Measurements from ENCODE around the gene GPR15LG. TPM values are rescaled to one million over a fixed set of nuclear protein-coding genes. Genes with fewer than 3 reads are reported as not detected.

The GPR15LG gene
- total RNA-seq, 1 experiment from 2014 or later = not detected

DNA sequence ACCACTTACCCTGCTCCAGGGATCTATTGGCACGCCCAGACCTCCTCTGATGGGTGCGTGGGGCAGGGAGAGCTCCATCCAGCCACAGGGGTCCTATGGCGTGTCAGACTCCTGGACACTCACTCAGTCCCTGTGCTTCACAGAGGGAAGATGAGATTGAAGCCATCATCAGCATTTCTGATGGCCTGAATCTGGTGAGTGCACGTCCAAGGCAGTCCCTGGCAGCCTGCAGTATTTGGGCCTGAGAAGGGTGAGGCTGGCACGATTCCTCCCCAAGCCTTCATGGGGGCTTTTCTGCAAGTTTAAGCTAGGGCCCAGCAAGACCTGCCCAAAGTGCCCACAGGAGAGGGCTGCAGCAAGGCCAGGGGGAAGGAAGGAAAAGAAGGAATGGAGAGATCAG lies 24.0 kb downstream of the GPR15LG start:
- Histone ChIP-seq H2AFZ (ENCODE audit: low read length) (no peak overlapping the region), H3F3A (ENCODE audit: low read length, unreplicated experiment) (no peaks in the 10 kb centered on the region), H3K9me3 (ENCODE audit: low read length) (no peaks in the 10 kb centered on the region), H3K4me1 (ENCODE audit: insufficient read depth, low read length) (no peaks in the 10 kb centered on the region), H3K79me2 (ENCODE audit: low read length) (no peaks in the 10 kb centered on the region), H3K9me2 (replicated peaks; ENCODE audit: low read length) (no peaks in the 10 kb centered on the region), H4K20me1 (ENCODE audit: low read length) (no peaks in the 10 kb centered on the region), H3K27ac (ENCODE audit: low read length) (no peak overlapping the region), H3K27me3 (ENCODE audit: low read length) (peaks cover 76% of the 10 kb centered on the region), H3K4me2 (ENCODE audit: low read length) (no peak overlapping the region), H3K4me3 (ENCODE audit: low read length) (no peak overlapping the region), H3K36me3 (ENCODE audit: low read depth, low read length) (no peaks in the 10 kb centered on the region), H3K9ac (ENCODE audit: low read length) (no peak overlapping the region)
- BruUV-seq (replicated peaks) = no TSS peak
- TF ChIP-seq EZH2phosphoT487 (IDR thresholded peaks at IDR 0.05; ENCODE audit: borderline replicate concordance, low read length) = no peak
- TF ChIP-seq, protein P1, sequence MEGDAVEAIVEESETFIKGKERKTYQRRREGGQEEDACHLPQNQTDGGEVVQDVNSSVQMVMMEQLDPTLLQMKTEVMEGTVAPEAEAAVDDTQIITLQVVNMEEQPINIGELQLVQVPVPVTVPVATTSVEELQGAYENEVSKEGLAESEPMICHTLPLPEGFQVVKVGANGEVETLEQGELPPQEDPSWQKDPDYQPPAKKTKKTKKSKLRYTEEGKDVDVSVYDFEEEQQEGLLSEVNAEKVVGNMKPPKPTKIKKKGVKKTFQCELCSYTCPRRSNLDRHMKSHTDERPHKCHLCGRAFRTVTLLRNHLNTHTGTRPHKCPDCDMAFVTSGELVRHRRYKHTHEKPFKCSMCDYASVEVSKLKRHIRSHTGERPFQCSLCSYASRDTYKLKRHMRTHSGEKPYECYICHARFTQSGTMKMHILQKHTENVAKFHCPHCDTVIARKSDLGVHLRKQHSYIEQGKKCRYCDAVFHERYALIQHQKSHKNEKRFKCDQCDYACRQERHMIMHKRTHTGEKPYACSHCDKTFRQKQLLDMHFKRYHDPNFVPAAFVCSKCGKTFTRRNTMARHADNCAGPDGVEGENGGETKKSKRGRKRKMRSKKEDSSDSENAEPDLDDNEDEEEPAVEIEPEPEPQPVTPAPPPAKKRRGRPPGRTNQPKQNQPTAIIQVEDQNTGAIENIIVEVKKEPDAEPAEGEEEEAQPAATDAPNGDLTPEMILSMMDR (conservative IDR thresholded peaks at IDR 0.05; ENCODE audit: low read depth, low read length) = no peak
- TF ChIP-seq EZH2 (IDR thresholded peaks at IDR 0.05; ENCODE audit: low read length, unreplicated experiment) = no peak
- intact Hi-C loops (cut with micrococcal nuclease) = no loop called here
- ATAC-seq (no peak), DNase-seq (no peak)
- ChIA-PET CTCF (no interaction called here), POLR2A (ENCODE audit: unreplicated experiment) (no interaction called here)

DNA sequence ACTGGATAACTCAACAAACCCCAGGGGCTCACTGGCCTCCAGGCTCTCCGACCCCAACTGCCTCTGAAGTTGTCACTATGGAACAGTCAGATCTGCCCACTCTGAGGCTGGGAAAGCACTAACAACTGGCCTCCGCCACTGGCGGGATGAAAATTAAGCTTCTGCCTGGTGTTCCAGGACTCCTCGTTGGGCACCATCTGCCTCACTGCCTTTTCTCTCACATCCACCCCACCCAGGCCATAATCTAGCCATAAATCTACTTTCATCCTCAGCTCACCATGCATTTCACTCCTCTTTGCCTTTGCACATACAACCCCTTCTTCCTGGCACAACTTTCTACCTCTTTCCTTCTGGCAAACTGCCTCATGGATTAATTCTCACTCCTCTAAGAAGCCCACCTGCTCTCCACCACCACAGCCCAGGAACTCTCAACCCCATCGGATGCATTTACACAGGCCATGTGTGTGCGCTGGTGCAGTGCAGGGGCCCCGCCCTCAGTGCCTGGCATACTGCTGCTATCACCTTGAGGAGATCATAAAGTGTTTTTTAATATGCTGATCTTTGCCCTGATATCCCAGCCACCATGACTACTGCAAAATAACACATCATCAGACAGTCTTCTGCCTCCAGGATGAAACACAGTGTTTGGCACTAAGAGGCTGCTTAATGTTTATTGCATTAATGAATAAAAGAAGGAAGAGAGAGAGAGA lies 24.8 kb downstream of the GPR15LG start:
- H3K9ac ChIP-seq (ENCODE audit: low read length) = no peak overlapping the region
- intact Hi-C loops (cut with micrococcal nuclease) = no loop called here
- H3K36me3 ChIP-seq (ENCODE audit: low read depth, low read length) = no peaks in the 10 kb centered on the region
- H3K4me3 ChIP-seq (ENCODE audit: low read length) = no peak overlapping the region
- POLR2A ChIA-PET (ENCODE audit: unreplicated experiment) = no interaction called here
- H3K4me2 ChIP-seq (ENCODE audit: low read length) = no peak overlapping the region
- BruUV-seq (replicated peaks) = no TSS peak
- peaks cover 69% of the 10 kb centered on the region for H3K27me3 ChIP-seq (ENCODE audit: low read length)
- DNase-seq (no peak), ATAC-seq (no peak)
- no peaks in the 10 kb centered on the region for H4K20me1 ChIP-seq (ENCODE audit: low read length)
- H3K4me1 ChIP-seq (ENCODE audit: insufficient read depth, low read length) = no peaks in the 10 kb centered on the region
- H2AFZ ChIP-seq (ENCODE audit: low read length) = no peak overlapping the region
- no peaks in the 10 kb centered on the region for H3K9me2 ChIP-seq (replicated peaks; ENCODE audit: low read length)
- H3F3A ChIP-seq (ENCODE audit: low read length, unreplicated experiment) = no peaks in the 10 kb centered on the region
- no peaks in the 10 kb centered on the region for H3K9me3 ChIP-seq (ENCODE audit: low read length)
- CTCF ChIA-PET = no interaction called here
- TF ChIP-seq, protein P1 (conservative IDR thresholded peaks at IDR 0.05; ENCODE audit: low read depth, low read length) = no peak
- no peak for TF ChIP-seq EZH2phosphoT487 (IDR thresholded peaks at IDR 0.05; ENCODE audit: borderline replicate concordance, low read length)
- TF ChIP-seq EZH2 (IDR thresholded peaks at IDR 0.05; ENCODE audit: low read length, unreplicated experiment) = no peak
- H3K79me2 ChIP-seq (ENCODE audit: low read length) = no peaks in the 10 kb centered on the region
- H3K27ac ChIP-seq (ENCODE audit: low read length) = no peak overlapping the region

DNA sequence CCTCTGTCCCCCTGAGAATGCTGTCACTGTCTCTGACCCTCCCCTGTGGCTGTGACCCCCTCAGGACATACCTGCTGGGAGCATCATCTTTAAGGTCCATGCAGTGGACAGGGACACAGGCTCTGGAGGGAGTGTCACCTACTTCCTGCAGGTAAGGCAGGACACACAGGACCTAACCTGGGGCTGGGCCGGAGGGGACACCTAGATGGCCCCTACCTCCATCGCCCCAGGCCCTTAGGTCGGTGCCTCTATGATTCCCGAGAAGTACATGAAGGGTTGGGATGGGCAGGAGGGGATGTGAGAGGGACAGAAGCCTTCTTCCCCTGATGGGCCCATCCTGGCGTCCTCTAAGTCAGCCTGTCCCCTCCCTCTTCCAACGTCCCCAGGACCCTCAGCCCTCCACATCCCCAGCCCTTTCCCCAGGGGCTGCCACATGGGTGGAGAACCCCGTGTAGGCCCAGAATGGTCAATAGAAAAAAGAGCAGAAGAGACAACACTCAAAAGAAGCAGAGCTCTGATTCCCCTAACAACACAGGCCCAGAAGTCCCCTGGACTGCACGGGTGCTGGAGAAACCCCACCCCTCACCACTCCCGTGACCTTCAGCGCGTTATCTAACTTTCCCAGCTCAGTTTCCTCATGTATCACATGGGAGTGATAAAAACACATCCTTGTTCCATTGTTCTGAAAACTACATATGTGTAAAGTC lies 27.1 kb downstream of the GPR15LG start:
- no TSS peak for BruUV-seq (replicated peaks)
- intact Hi-C loops (cut with micrococcal nuclease) = no loop called here
- POLR2A ChIA-PET (ENCODE audit: unreplicated experiment) = no interaction called here

More for the DNA sequence above, 27.1 kb downstream of the GPR15LG start:
- H4K20me1 ChIP-seq (ENCODE audit: low read length) = no peaks in the 10 kb centered on the region
- H3F3A ChIP-seq (ENCODE audit: low read length, unreplicated experiment) = no peaks in the 10 kb centered on the region
- no peaks in the 10 kb centered on the region for H3K9me3 ChIP-seq (ENCODE audit: low read length)
- TF ChIP-seq, protein P1 (conservative IDR thresholded peaks at IDR 0.05; ENCODE audit: low read depth, low read length) = no peak
- H3K9me2 ChIP-seq (replicated peaks; ENCODE audit: low read length) = no peaks in the 10 kb centered on the region
- ATAC-seq = no peak
- H3K36me3 ChIP-seq (ENCODE audit: low read depth, low read length) = no peaks in the 10 kb centered on the region
- H3K9ac ChIP-seq (ENCODE audit: low read length) = no peak overlapping the region
- no peak overlapping the region for H2AFZ ChIP-seq (ENCODE audit: low read length)
- H3K4me3 ChIP-seq (ENCODE audit: low read length) = no peak overlapping the region
- DNase-seq = no peak
- no peaks in the 10 kb centered on the region for H3K79me2 ChIP-seq (ENCODE audit: low read length)
- CTCF ChIA-PET = no interaction called here
- H3K4me1 ChIP-seq (ENCODE audit: insufficient read depth, low read length) = no peaks in the 10 kb centered on the region
- no peak overlapping the region for H3K27ac ChIP-seq (ENCODE audit: low read length)
- peaks cover 47% of the 10 kb centered on the region for H3K27me3 ChIP-seq (ENCODE audit: low read length)
- H3K4me2 ChIP-seq (ENCODE audit: low read length) = no peak overlapping the region
